ENCODE data around the gene CSTPP1. TPM values are rescaled to one million over a fixed set of nuclear protein-coding genes. Genes with fewer than 3 reads are reported as not detected.

CSTPP1 gene
- total RNA-seq, 3 donors from 2014 or later (not counting 1 experiment from before 2014, with no cell fraction given): 16.2 to 17.8 (median 16.9) TPM

- H3K27ac ChIP-seq (ENCODE audit: low read length): no peak overlapping the region
- TF ChIP-seq CTCF (IDR thresholded peaks at IDR 0.05): no peak
- no peaks in the 10 kb centered on the region for H3K27me3 ChIP-seq (ENCODE audit: control insufficient read depth, insufficient read depth, low read length)
- WGBS (ENCODE audit: insufficient coverage): 90% methylated on average over 9 of the region's 9 CpGs
- ATAC-seq: no peak
- peaks cover 3 to 9% of the 10 kb centered on the region in 2 donors for H3K27me3 Mint-ChIP-seq (ENCODE audit: low read depth in 2 of 2)
- intact Hi-C loops (cut with micrococcal nuclease): no loop called here
- no peaks in the 10 kb centered on the region for H3K9me3 ChIP-seq (ENCODE audit: control insufficient read depth, insufficient read depth, low read length)
- no peak overlapping the region for H3K4me3 ChIP-seq (ENCODE audit: low read length)
- no peak overlapping the region for H3K27ac Mint-ChIP-seq
- DNase-seq: no peak
- H3K36me3 Mint-ChIP-seq: no peaks in the 10 kb centered on the region
- H3K4me1 Mint-ChIP-seq: no peaks in the 10 kb centered on the region
- H3K4me3 Mint-ChIP-seq: no peak overlapping the region
- no peaks in the 10 kb centered on the region for H3K36me3 ChIP-seq (ENCODE audit: control insufficient read depth, insufficient read depth, low read length)
- H3K9me3 Mint-ChIP-seq: no peaks in the 10 kb centered on the region
- no peaks in the 10 kb centered on the region for H3K4me1 ChIP-seq (ENCODE audit: control insufficient read depth, insufficient read depth, low read length)
Measured at GRCh38 chr11:46892838-46893237, 43.7 kb upstream of the CSTPP1 start.

GRCh38 chr11:46894506-46894905, 42.1 kb upstream of the CSTPP1 start:
- Histone ChIP-seq H3K27ac (ENCODE audit: low read length) (no peak overlapping the region), H3K36me3 (ENCODE audit: control insufficient read depth, insufficient read depth, low read length) (no peaks in the 10 kb centered on the region), H3K9me3 (ENCODE audit: control insufficient read depth, insufficient read depth, low read length) (no peaks in the 10 kb centered on the region), H3K4me3 (ENCODE audit: low read length) (no peak overlapping the region), H3K4me1 (ENCODE audit: control insufficient read depth, insufficient read depth, low read length) (no peaks in the 10 kb centered on the region), H3K27me3 (ENCODE audit: control insufficient read depth, insufficient read depth, low read length) (no peaks in the 10 kb centered on the region)
- Mint-ChIP-seq H3K9me3 (no peaks in the 10 kb centered on the region), H3K4me1 (no peaks in the 10 kb centered on the region), H3K27me3 (ENCODE audit: low read depth in 2 of 2) (peaks cover 0 to 5% of the 10 kb centered on the region in 2 donors), H3K27ac (no peak overlapping the region), H3K4me3 (no peak overlapping the region), H3K36me3 (no peaks in the 10 kb centered on the region)
- DNase-seq (no peak), ATAC-seq (no peak)
- 95% methylated on average over 16 of the region's 16 CpGs for WGBS (ENCODE audit: insufficient coverage)
- no peak for TF ChIP-seq CTCF (IDR thresholded peaks at IDR 0.05)
- intact Hi-C loops (cut with micrococcal nuclease): no loop called here

GRCh38 chr11:46894961-46895360, 41.6 kb upstream of the CSTPP1 start:
- H3K4me1 ChIP-seq (ENCODE audit: control insufficient read depth, insufficient read depth, low read length): no peaks in the 10 kb centered on the region
- Mint-ChIP-seq H3K27ac (no peak overlapping the region), H3K27me3 (ENCODE audit: low read depth in 2 of 2) (peaks cover 0 to under 1% of the 10 kb centered on the region in 2 donors), H3K36me3 (no peaks in the 10 kb centered on the region), H3K9me3 (no peaks in the 10 kb centered on the region), H3K4me1 (no peaks in the 10 kb centered on the region), H3K4me3 (no peak overlapping the region)
- H3K27me3 ChIP-seq (ENCODE audit: control insufficient read depth, insufficient read depth, low read length): no peaks in the 10 kb centered on the region
- DNase-seq: no peak
- no peak for TF ChIP-seq CTCF (IDR thresholded peaks at IDR 0.05)
- 93% methylated on average over 10 of the region's 10 CpGs for WGBS (ENCODE audit: insufficient coverage)
- intact Hi-C loops (cut with micrococcal nuclease): no loop called here
- H3K4me3 ChIP-seq (ENCODE audit: low read length): no peak overlapping the region
- H3K36me3 ChIP-seq (ENCODE audit: control insufficient read depth, insufficient read depth, low read length): no peaks in the 10 kb centered on the region
- ATAC-seq: no peak
- H3K9me3 ChIP-seq (ENCODE audit: control insufficient read depth, insufficient read depth, low read length): no peaks in the 10 kb centered on the region
- H3K27ac ChIP-seq (ENCODE audit: low read length): no peak overlapping the region

- no peak overlapping the region for H3K27ac ChIP-seq (ENCODE audit: low read length)
- Mint-ChIP-seq H3K27ac (no peak overlapping the region), H3K9me3 (no peaks in the 10 kb centered on the region), H3K36me3 (no peaks in the 10 kb centered on the region), H3K4me3 (no peak overlapping the region), H3K27me3 (ENCODE audit: low read depth in 2 of 2) (no peaks in the 10 kb centered on the region), H3K4me1 (no peaks in the 10 kb centered on the region)
- no peaks in the 10 kb centered on the region for H3K4me1 ChIP-seq (ENCODE audit: control insufficient read depth, insufficient read depth, low read length)
- no peaks in the 10 kb centered on the region for H3K9me3 ChIP-seq (ENCODE audit: control insufficient read depth, insufficient read depth, low read length)
- ATAC-seq (no peak), DNase-seq (no peak)
- intact Hi-C loops (cut with micrococcal nuclease): no loop called here
- no peak for TF ChIP-seq CTCF (IDR thresholded peaks at IDR 0.05)
- H3K4me3 ChIP-seq (ENCODE audit: low read length): no peak overlapping the region
- H3K36me3 ChIP-seq (ENCODE audit: control insufficient read depth, insufficient read depth, low read length): no peaks in the 10 kb centered on the region
- WGBS (ENCODE audit: insufficient coverage): 92% methylated on average over 10 of the region's 10 CpGs
- no peaks in the 10 kb centered on the region for H3K27me3 ChIP-seq (ENCODE audit: control insufficient read depth, insufficient read depth, low read length)
Measured at GRCh38 chr11:46895821-46896220, 40.7 kb upstream of the CSTPP1 start.
